ENCODE measurements around the gene PRPH.

PRPH gene

GRCh38 chr12:49328816-49329215 lies 33.9 kb downstream of the PRPH start:
- DNase-seq = no peak
- TF ChIP-seq, protein P1, sequence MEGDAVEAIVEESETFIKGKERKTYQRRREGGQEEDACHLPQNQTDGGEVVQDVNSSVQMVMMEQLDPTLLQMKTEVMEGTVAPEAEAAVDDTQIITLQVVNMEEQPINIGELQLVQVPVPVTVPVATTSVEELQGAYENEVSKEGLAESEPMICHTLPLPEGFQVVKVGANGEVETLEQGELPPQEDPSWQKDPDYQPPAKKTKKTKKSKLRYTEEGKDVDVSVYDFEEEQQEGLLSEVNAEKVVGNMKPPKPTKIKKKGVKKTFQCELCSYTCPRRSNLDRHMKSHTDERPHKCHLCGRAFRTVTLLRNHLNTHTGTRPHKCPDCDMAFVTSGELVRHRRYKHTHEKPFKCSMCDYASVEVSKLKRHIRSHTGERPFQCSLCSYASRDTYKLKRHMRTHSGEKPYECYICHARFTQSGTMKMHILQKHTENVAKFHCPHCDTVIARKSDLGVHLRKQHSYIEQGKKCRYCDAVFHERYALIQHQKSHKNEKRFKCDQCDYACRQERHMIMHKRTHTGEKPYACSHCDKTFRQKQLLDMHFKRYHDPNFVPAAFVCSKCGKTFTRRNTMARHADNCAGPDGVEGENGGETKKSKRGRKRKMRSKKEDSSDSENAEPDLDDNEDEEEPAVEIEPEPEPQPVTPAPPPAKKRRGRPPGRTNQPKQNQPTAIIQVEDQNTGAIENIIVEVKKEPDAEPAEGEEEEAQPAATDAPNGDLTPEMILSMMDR (IDR thresholded peaks at IDR 0.05; ENCODE audit: borderline replicate concordance, extremely low read depth, low read length, poor library complexity, severe bottlenecking) = no peak
- no peak for TF ChIP-seq EZH2 (IDR thresholded peaks at IDR 0.05; ENCODE audit: borderline replicate concordance, low read depth, low read length, severe bottlenecking)
- no peaks in the 10 kb centered on the region for H3K9me3 ChIP-seq (ENCODE audit: insufficient read depth, low read length, severe bottlenecking)
- no peak overlapping the region for H3K4me2 ChIP-seq (ENCODE audit: insufficient read depth, low read length)
- no peak overlapping the region for H3K27ac ChIP-seq (ENCODE audit: low read length)
- peaks cover 9% of the 10 kb centered on the region; the same call in 1 of the 2 replicates for H4K20me1 ChIP-seq (ENCODE audit: insufficient read depth, low read length)
- peaks cover 22% of the 10 kb centered on the region for H3K4me1 ChIP-seq (ENCODE audit: insufficient read depth, low read length)
- no peak for ATAC-seq (ENCODE audit: insufficient read depth, low read depth)
- H3K79me2 ChIP-seq (ENCODE audit: insufficient read depth, low read length) = peaks cover 14% of the 10 kb centered on the region
- no peak overlapping the region for H2AFZ ChIP-seq (ENCODE audit: low read depth, low read length)
- H3K4me3 ChIP-seq (ENCODE audit: low read depth in 1 of 2, low read length in 2 of 2) = no peak overlapping the region
- no peak overlapping the region for H3K9ac ChIP-seq (ENCODE audit: low read depth, low read length)
- H3K27me3 ChIP-seq (ENCODE audit: insufficient read depth, low read length, poor library complexity) = no peaks in the 10 kb centered on the region
- H3K36me3 ChIP-seq (ENCODE audit: insufficient read depth, low read length) = peaks cover 71% of the 10 kb centered on the region

DNA sequence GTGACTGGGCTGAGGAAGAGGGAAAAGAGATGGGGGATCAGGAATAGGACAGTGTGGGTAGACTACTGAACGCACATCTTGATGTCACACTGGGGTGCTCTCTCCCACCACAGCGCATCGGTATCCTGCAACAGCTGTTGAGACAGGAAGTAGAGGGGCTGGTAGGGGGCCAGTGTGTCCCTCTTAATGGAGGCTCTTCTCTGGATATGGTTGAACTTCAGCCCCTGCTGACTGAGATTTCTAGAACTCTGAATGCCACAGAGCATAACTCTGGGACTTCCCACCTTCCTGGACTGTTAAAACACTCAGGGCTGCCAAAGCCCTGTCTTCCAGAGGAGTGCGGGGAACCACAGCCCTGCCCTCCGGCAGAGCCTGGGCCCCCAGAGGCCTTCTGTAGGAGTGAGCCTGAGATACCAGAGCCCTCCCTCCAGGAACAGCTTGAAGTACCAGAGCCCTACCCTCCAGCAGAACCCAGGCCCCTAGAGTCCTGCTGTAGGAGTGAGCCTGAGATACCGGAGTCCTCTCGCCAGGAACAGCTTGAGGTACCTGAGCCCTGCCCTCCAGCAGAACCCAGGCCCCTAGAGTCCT lies 35.2 kb downstream of the PRPH start:
- peaks cover 63% of the 10 kb centered on the region for H3K36me3 ChIP-seq (ENCODE audit: insufficient read depth, low read length)
- no peak overlapping the region for H3K9ac ChIP-seq (ENCODE audit: low read depth, low read length)
- peaks cover 9% of the 10 kb centered on the region; the same call in 1 of the 2 replicates for H4K20me1 ChIP-seq (ENCODE audit: insufficient read depth, low read length)
- no peaks in the 10 kb centered on the region for H3K9me3 ChIP-seq (ENCODE audit: insufficient read depth, low read length, severe bottlenecking)
- no peak overlapping the region for H2AFZ ChIP-seq (ENCODE audit: low read depth, low read length)
- H3K27me3 ChIP-seq (ENCODE audit: insufficient read depth, low read length, poor library complexity) = no peaks in the 10 kb centered on the region
- H3K4me3 ChIP-seq (ENCODE audit: low read depth in 1 of 2, low read length in 2 of 2) = no peak overlapping the region
- no peak for DNase-seq
- no peak for ATAC-seq (ENCODE audit: insufficient read depth, low read depth)
- no peak overlapping the region for H3K27ac ChIP-seq (ENCODE audit: low read length)
- no peak for TF ChIP-seq EZH2 (IDR thresholded peaks at IDR 0.05; ENCODE audit: borderline replicate concordance, low read depth, low read length, severe bottlenecking)
- TF ChIP-seq, protein P1 (IDR thresholded peaks at IDR 0.05; ENCODE audit: borderline replicate concordance, extremely low read depth, low read length, poor library complexity, severe bottlenecking) = no peak
- no peak overlapping the region for H3K4me2 ChIP-seq (ENCODE audit: insufficient read depth, low read length)
- H3K79me2 ChIP-seq (ENCODE audit: insufficient read depth, low read length) = 0 out of 2 replicates have a peak, but pooled peaks cover 5% of the 10 kb centered on the region
- peaks cover 10% of the 10 kb centered on the region for H3K4me1 ChIP-seq (ENCODE audit: insufficient read depth, low read length)

GRCh38 chr12:49330631-49331379 lies 35.9 kb downstream of the PRPH start:
- no peak overlapping the region for H3K9ac ChIP-seq (ENCODE audit: low read depth, low read length)
- H3K9me3 ChIP-seq (ENCODE audit: insufficient read depth, low read length, severe bottlenecking) = no peaks in the 10 kb centered on the region
- DNase-seq (no peak), ATAC-seq (ENCODE audit: insufficient read depth, low read depth) (no peak)
- TF ChIP-seq, protein P1 (IDR thresholded peaks at IDR 0.05; ENCODE audit: borderline replicate concordance, extremely low read depth, low read length, poor library complexity, severe bottlenecking) = no peak
- TF ChIP-seq EZH2 (IDR thresholded peaks at IDR 0.05; ENCODE audit: borderline replicate concordance, low read depth, low read length, severe bottlenecking) = no peak
- no peak overlapping the region for H3K4me2 ChIP-seq (ENCODE audit: insufficient read depth, low read length)
- no peak overlapping the region for H2AFZ ChIP-seq (ENCODE audit: low read depth, low read length)
- H3K36me3 ChIP-seq (ENCODE audit: insufficient read depth, low read length) = peaks cover 56% of the 10 kb centered on the region
- no peaks in the 10 kb centered on the region for H3K27me3 ChIP-seq (ENCODE audit: insufficient read depth, low read length, poor library complexity)
- no peaks in the 10 kb centered on the region for H3K79me2 ChIP-seq (ENCODE audit: insufficient read depth, low read length)
- peaks cover 8% of the 10 kb centered on the region; the same call in 1 of the 2 replicates for H4K20me1 ChIP-seq (ENCODE audit: insufficient read depth, low read length)
- peaks cover 3% of the 10 kb centered on the region for H3K4me1 ChIP-seq (ENCODE audit: insufficient read depth, low read length)
- no peak overlapping the region for H3K4me3 ChIP-seq (ENCODE audit: low read depth in 1 of 2, low read length in 2 of 2)
- no peak overlapping the region for H3K27ac ChIP-seq (ENCODE audit: low read length)

Data from DND-41 (cell line).